Stimulated activated CD4-positive, alpha-beta T cell treated with anti-CD3 and anti-CD28 coated beads, Interleukin-4, amount 100 ng/mL, for 24 hours (primary cell): Measurements from ENCODE around the gene BBX.
A peak's percentile ranks its signal among the peaks of the same experiment; 100 is the strongest.
"Not testable (repeated sequence)": the region's sequence is repeated elsewhere in the genome, so short reads cannot be mapped to it uniquely, and the experiment has no call there.

Experiments
- DNase-seq: peaks from one replicate; pipeline ENCODE4 v3.0.0-alpha.2; 2020

BBX gene

DNA sequence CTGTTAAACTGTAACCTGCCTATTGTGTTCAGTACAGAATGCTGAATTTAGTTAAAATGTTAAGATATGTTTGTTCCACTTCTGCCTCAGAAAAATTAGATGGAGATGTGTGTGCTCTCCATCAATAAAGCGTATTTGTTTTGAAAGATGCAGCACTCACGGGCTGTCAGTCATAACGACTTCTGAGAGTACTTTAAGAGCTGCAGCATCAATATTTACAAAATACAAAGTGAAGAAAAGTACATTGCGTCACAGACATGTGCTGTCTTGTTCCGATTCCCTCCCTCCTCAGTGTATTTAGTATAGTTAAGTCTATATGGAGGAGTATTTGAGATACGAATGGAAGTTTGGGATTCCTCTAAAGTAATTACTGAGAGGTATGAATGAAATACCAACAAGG is 166.6 kb downstream of the BBX start:
- no peak for DNase-seq

DNA sequence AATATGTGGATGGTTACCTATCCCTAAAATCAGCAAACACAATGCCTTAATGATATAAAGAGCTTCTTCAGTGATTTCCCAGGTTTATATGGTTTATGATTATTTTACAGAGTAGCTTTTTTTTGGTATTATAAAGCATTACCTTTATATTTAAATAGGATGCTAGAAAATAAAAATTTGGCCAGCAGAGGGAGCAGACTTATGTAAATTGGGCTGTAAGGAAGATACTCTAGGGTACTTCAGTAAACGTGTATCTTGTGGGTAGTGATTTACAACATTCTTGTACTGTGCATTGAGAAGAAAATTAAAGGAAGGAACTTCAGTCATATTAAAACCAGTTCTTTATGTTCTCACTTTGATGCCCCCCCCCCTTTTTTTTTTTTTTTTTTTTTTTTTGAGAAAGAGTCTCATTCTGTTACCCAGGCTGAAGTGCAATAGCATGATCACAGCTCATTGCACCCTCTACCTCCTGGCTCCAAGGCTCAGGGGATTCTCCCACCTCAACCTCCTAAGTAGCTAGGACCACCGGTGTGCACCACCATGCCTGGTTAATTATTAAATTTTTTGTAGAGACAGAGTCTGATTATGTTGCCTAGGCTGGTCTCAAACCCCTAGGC is 167.9 kb downstream of the BBX start:
- no peak for DNase-seq

DNA sequence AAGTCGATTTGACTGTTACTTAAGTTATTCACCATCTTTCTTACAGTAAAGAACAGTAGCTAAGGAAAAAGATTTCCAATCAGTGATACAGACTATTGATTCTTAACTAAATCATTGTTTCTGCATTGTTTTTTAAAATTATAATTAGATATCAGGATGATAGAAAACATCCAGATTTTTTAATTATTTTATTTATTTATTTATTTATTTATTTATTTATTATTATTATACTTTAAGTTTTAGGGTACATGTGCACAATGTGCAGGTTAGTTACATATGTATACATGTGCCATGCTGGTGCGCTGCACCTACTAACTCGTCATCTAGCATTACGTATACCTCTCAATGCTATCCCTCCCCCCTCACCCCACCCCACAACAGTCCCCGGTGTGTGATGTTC is 169.2 kb downstream of the BBX start:
- DNase-seq, result not testable (repeated sequence)

- DNase-seq, result not testable (repeated sequence)
Measured at GRCh38 chr3:107697348-107697747, 174.6 kb downstream of the BBX start.

- not testable (repeated sequence) for DNase-seq
Measured at GRCh38 chr3:107697855-107698254, 175.1 kb downstream of the BBX start.

GRCh38 chr3:107699682-107700081 is 176.9 kb downstream of the BBX start:
- DNase-seq, result no peak

DNA sequence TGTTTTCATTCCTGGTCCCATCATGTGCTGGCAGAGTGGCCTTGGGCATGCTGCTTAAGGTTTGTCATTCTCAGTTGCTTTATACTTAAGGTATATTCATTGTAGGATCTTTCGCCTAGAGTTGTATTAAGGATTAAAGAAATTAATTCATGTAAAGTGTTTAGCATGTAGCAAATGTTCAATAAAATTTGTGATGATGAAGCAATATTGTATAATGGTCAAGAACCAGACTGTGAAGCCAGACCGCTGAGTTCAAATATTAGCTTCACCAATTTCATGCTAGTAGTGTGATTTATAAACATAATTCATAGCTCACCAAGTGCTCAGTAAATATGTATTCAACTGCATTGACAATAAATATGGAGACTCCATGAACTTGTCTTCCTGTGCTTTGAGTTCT is 178.5 kb downstream of the BBX start:
- DNase-seq, result no peak

- no peak for DNase-seq
Measured at GRCh38 chr3:107704477-107704876, 181.7 kb downstream of the BBX start.

- DNase-seq, result no peak
Measured at GRCh38 chr3:107705046-107705445, 182.3 kb downstream of the BBX start.

GRCh38 chr3:107710851-107711250 is 188.1 kb downstream of the BBX start:
- no peak for DNase-seq

DNA sequence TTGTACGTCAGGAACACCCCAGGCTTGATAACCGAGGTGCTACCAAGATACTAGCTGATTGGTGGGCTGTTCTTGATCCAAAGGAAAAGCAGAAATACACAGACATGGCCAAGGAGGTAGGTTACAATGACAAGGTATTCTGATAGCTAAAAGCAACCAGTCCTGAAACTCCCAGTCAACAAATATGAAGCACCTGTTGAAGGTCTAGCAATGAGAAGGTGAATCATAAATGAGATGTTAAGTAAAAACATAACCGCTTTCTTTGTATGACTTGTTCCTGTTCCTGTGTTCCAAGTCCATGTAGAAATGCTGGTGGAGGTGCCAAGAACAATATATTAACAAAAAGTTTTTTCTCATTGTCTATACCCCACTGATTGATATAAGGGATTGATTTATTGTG is 194.0 kb downstream of the BBX start:
- DNase-seq, result no peak

DNA sequence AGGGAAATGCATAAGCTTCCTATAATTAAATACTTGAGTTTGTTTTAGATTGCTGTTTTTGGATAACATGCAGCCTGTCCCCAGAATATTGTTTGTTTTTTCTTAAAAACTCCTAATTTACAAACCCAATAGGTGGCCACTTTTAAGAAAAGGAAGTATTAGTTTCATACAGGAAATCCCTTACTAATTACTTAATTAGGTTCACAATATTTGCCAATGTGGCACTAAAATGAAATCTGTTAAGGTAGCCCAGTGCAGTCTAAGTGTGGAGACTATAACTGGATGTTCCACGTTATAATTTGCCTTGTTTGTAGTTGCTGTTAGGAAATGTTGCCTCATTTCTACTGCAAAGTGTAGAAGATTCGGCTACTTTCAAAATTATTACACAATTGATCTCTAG is 195.8 kb downstream of the BBX start:
- no peak for DNase-seq

- no peak for DNase-seq
Measured at GRCh38 chr3:107727102-107727501, 204.3 kb downstream of the BBX start.

- DNase-seq, result no peak
Measured at GRCh38 chr3:107729686-107730085, 206.9 kb downstream of the BBX start.

DNA sequence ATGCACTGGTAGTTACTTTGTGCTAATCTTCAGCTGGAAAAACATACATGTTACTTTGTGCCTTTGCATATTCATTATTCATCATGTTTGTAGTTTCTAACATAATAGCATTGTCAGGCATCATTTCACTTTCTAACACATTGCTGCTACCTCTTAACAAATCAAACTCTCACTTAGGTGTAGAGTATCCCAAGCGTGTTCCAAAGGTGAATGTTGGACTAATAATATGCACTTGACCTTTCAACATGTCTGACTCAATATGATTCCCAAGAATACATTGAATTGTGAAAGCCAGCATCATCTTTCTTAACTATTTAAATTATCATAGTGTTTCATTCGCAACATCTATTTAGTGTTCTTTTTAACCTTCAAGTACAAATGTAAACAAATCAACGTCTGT is 211.6 kb downstream of the BBX start:
- no peak for DNase-seq

GRCh38 chr3:107737914-107738313 is 215.2 kb downstream of the BBX start:
- no peak for DNase-seq

DNA sequence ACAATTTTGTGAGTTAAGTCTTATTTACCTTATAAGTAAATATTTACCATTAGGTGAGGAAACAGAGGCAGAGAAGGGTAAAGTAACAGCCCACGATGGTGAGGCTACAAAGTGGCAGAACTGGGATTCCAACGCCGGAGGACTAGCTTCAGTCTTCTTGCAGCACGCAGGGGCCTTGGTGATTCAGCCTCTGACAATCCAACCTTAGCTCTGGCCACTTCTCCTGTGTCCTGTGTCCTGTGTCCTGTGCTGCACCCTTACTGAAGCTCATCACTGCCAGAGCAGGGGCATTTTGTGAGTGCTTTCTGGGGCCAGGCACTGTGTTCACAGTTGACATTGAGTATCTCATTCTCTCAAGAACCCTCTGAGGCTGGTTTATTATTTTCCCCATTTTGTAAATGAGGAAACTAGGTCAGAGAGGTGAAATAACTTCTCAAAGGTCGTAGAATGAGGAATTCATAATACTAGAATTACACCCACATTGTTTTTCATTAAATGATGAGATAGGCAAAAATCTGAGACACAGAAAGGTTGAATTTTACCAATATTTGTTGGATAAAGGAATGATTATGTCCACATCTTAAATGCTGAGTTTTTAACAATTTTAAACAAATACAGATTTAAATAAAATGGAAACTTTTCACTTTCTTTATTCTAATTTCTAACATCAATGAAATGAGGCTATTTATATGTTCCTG is 215.9 kb downstream of the BBX start:
- no peak for DNase-seq

DNA sequence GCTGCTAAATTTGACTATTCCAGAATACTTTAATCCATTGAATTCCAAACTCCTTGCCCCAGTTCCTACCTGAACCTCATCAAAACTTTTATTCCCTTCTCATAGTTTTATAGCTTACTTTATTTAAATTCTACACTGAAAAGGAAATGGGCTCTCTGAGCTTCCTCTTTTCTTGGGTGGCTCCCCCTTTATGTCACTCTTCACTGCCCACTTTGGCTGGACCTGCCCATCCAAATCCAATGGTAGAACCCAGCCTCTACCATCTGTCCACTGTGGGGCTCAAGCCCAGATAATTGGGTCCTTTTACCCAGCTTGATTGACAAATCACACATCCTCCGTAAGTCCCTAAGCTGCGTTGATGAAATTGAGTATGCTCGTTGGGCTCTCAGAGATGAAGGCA is 216.5 kb downstream of the BBX start:
- DNase-seq, result no peak

DNA sequence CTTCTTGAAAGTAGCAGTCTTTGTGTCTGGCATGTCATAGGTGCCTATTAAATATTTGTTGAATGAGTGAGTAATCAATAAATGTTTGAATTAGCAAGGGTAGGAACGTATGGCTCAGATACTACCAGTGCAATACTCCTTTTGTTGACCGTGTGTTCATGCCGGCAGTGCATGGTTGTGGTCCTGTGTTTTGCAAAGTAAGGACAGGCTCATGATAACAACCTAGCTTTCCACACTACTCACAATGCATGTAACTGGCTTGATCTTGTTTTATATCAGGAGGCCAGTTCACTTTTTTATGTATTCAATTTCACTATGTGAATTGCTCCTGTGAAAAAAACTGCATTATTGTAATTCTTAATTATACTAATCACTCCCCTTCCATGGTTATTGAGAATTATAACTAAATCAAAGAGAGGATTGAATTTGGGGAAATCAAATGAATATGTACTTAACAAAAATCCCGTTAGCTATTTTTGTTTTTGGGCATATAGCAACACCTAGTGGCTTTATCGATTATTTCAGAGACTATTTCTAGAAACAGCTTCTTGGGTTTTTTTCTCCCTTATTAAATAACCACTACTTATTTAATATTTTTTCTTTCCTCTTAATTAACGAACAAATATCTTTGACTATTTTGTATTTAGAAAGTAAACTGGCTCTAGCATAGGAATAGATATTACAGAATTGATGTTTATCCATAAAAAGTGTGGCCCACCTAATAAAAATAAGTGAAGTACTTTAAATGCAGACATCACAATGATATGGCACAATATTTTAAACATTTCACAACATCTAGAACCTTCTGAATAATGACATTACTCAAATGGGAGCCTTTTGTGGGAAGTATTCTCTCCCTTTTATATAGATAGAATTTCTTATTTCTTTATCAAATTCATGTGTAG is 218.5 kb downstream of the BBX start:
- no peak for DNase-seq

DNA sequence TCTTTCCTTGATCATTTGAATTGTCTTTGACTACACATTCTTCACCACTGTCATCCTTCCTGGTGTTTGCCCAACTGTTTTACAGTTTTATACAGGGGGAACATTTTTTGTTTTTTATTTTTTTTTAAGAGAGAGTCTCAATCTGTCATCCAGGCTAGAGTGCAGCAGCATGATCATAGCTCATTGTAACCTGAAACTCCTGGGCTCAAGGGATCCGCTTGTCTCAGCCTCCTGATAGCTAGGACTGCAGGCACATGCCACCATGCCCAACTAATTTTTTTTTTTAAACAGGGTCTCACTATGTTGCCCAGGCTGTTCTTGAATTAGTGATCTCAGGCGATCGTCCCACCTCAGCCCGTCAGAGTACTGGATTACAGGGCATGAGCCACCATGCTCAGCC is 222.6 kb downstream of the BBX start:
- DNase-seq, result no peak

- no peak for DNase-seq
Measured at GRCh38 chr3:107752202-107752990, 229.6 kb downstream of the BBX start.

GRCh38 chr3:107753494-107753893 is 230.7 kb downstream of the BBX start:
- DNase-seq, result peak; percentile 11

DNA sequence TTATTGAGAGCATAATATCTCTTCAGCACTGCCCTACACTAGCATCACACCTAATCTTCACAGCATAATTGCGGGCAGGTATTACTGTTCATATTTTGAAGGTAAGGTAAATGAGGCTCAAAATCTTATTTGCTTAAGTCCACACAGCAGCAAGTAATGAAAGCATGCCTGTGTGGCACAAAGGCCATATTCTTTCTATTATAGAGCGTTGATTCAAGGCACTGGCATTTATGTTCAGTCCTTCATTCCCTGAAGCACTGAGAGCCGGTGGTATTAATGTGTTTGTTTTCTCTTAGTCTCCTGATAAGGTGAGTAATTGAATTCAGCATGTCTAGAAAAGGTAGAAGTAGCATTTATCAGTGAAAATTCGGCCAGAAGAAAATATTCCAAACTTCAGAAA is 231.2 kb downstream of the BBX start:
- DNase-seq, result no peak
